IMR-90 (cell line): ENCODE data around the gene TENT4B. TPM values are rescaled to one million over a fixed set of nuclear protein-coding genes. Genes with fewer than 3 reads are reported as not detected.

Experiments
- ATAC-seq: fragments of 200-7000 bp; cut with Tn5 transposase; 2 replicates; pipeline ENCODE4 v1.9.1; 2020; ENCODE audit warnings: low read depth, mild to moderate bottlenecking, moderate library complexity
- BruUV-seq: library from RNA; stranded (reverse); fragments of 400-500 nt; replicated peaks from 2 replicates; lab custom pipeline; 2021; lab: Mats Ljungman, UMichigan
- CTCF ChIA-PET: fragments of 300-600 bp; formaldehyde crosslinking; extraction: SDS; loops from one replicate; lab custom pipeline; 2021; ENCODE audit warnings: antibody characterized with exemption; lab: Yijun Ruan, JAX
- POLR2A ChIA-PET: fragments of 300-600 bp; sonication (Branson Sonifier 250); formaldehyde crosslinking; loops from one replicate; lab custom pipeline; 2022; ENCODE audit warnings: antibody characterized with exemption; ENCODE audit not compliant: unreplicated experiment; lab: Charles Lee
- DNase-seq: peaks from one replicate; pipeline ENCODE4 v3.0.0; 2013
- H2AFZ ChIP-seq: replicated peaks from 2 replicates; pipeline ENCODE3; 2013; ENCODE audit warnings: low read length, mild to moderate bottlenecking; ENCODE audit not compliant: poor library complexity
- H2AK5ac ChIP-seq: 2 replicates; pipeline ENCODE4 v1.6.1; 2013; ENCODE audit warnings: low read depth, low read length, inconsistent platforms
- H2AK9ac ChIP-seq: replicated peaks from 2 replicates; pipeline ENCODE3; 2013; ENCODE audit warnings: mild to moderate bottlenecking, low read depth, low read length, moderate library complexity; ENCODE audit not compliant: poor library complexity
- H2BK120ac ChIP-seq: 2 replicates; pipeline ENCODE4 v1.6.1; 2013; ENCODE audit warnings: low read depth, low read length, inconsistent platforms
- H2BK15ac ChIP-seq: 3 replicates; pipeline ENCODE4 v1.6.1; 2013; ENCODE audit warnings: low read depth, low read length, inconsistent platforms
- H2BK20ac ChIP-seq: 2 replicates; pipeline ENCODE4 v1.6.1; 2013; ENCODE audit warnings: low read depth, mild to moderate bottlenecking, inconsistent platforms, low read length, moderate library complexity
- H2BK5ac ChIP-seq: 2 replicates; pipeline ENCODE4 v1.6.1; 2013; ENCODE audit warnings: mild to moderate bottlenecking, low read depth, low read length, inconsistent platforms; ENCODE audit not compliant: poor library complexity, severe bottlenecking
- H3K14ac ChIP-seq: replicated peaks from 2 replicates; pipeline ENCODE4 v1.6.1; 2013; ENCODE audit warnings: low read depth, low read length, inconsistent platforms
- H3K18ac ChIP-seq: 2 replicates; pipeline ENCODE4 v1.6.1; 2013; ENCODE audit warnings: low read depth, low read length, control low read depth
- H3K23ac ChIP-seq: 2 replicates; pipeline ENCODE4 v1.6.1; 2013; ENCODE audit warnings: low read depth, low read length, inconsistent platforms
- H3K27ac ChIP-seq: 2 replicates; pipeline ENCODE4 v1.5.1; 2013; ENCODE audit warnings: mild to moderate bottlenecking, control low read depth, low read length; ENCODE audit not compliant: insufficient read depth
- H3K27me3 ChIP-seq: 2 replicates; pipeline ENCODE4 v1.6.1; 2013; ENCODE audit warnings: low read length; ENCODE audit not compliant: control insufficient read depth, insufficient read depth
- H3K36me3 ChIP-seq: 2 replicates; pipeline ENCODE4 v1.6.1; 2013; ENCODE audit warnings: low read length, mixed read lengths; ENCODE audit not compliant: control insufficient read depth, insufficient read depth
- H3K4ac ChIP-seq: 2 replicates; pipeline ENCODE4 v1.6.1; 2013; ENCODE audit warnings: low read depth, low read length, inconsistent platforms
- H3K4me1 ChIP-seq: 2 replicates; pipeline ENCODE4 v1.6.1; 2013; ENCODE audit warnings: low read length, mixed read lengths; ENCODE audit not compliant: control insufficient read depth, insufficient read depth
- H3K4me2 ChIP-seq: 2 replicates; pipeline ENCODE4 v1.6.1; 2013; ENCODE audit warnings: low read depth, mild to moderate bottlenecking, control low read depth, low read length, moderate library complexity
- H3K4me3 ChIP-seq: 2 replicates; pipeline ENCODE4 v1.5.1; 2013; ENCODE audit warnings: low read depth, mild to moderate bottlenecking, control low read depth, low read length, moderate library complexity; ENCODE audit not compliant: insufficient read depth
- H3K56ac ChIP-seq: 2 replicates; pipeline ENCODE4 v1.6.1; 2013; ENCODE audit warnings: low read length, inconsistent platforms; ENCODE audit not compliant: insufficient read depth; ENCODE audit errors: extremely low read depth
- H3K79me1 ChIP-seq, 2 experiments: 2 replicates each; pipeline ENCODE4 v1.6.1; 2013; ENCODE audit warnings: low read length in 2 of 2, inconsistent platforms in 1 of 2, low read depth in 1 of 2
- H3K9ac ChIP-seq: 2 replicates; pipeline ENCODE4 v1.6.1; 2013; ENCODE audit warnings: low read depth, low read length, control low read depth
- H3K9me1 ChIP-seq: 2 replicates; pipeline ENCODE4 v1.6.1; 2013; ENCODE audit warnings: low read length, inconsistent platforms; ENCODE audit not compliant: insufficient read depth
- H3K9me3 ChIP-seq: 2 replicates; pipeline ENCODE4 v1.6.1; 2013; ENCODE audit warnings: low read length; ENCODE audit not compliant: control insufficient read depth, insufficient read depth
- H4K20me1 ChIP-seq: 2 replicates; pipeline ENCODE4 v1.6.1; 2013; ENCODE audit warnings: low read length, inconsistent platforms; ENCODE audit not compliant: insufficient read depth
- H4K5ac ChIP-seq: 2 replicates; pipeline ENCODE4 v1.6.1; 2013; ENCODE audit warnings: mild to moderate bottlenecking, low read depth, low read length, control low read depth
- H4K8ac ChIP-seq, 2 experiments: 2 replicates each; pipeline ENCODE4 v1.6.1; 2013; ENCODE audit warnings: low read depth in 2 of 2, low read length in 2 of 2, control low read depth in 1 of 2, inconsistent platforms in 1 of 2
- H4K91ac ChIP-seq: 2 replicates; pipeline ENCODE4 v1.6.1; 2013; ENCODE audit warnings: low read depth, low read length, inconsistent platforms; ENCODE audit not compliant: insufficient read depth
- CEBPB ChIP-seq: IDR thresholded peaks from 2 replicates; pipeline ENCODE4 v1.6.1; 2012; ENCODE audit warnings: low read depth, low read length, improper control_type of control experiment
- CHD1 ChIP-seq: IDR thresholded peaks from 2 replicates; pipeline ENCODE4 v1.6.1; 2012; ENCODE audit warnings: low read depth, low read length, improper control_type of control experiment
- ELK1 ChIP-seq: fragments of 150-350 bp; IDR thresholded peaks from 2 replicates; pipeline ENCODE4 v1.6.1; 2016; ENCODE audit warnings: low read depth, mild to moderate bottlenecking, low read length, moderate library complexity, borderline replicate concordance
- MAFK ChIP-seq: IDR thresholded peaks from 2 replicates; pipeline ENCODE4 v1.6.1; 2012; ENCODE audit warnings: low read depth, low read length, improper control_type of control experiment
- MAZ ChIP-seq: IDR thresholded peaks from 2 replicates; pipeline ENCODE4 v1.6.1; 2012; ENCODE audit warnings: low read depth, mild to moderate bottlenecking, low read length, improper control_type of control experiment, moderate library complexity, borderline replicate concordance
- MXI1 ChIP-seq: IDR thresholded peaks from 2 replicates; pipeline ENCODE4 v1.6.1; 2012; ENCODE audit warnings: low read depth, mild to moderate bottlenecking, low read length, moderate library complexity, borderline replicate concordance
- POLR2A ChIP-seq: IDR thresholded peaks from 2 replicates; pipeline ENCODE4 v1.6.1; 2012; ENCODE audit warnings: mild to moderate bottlenecking, low read depth, low read length
- RCOR1 ChIP-seq: IDR thresholded peaks from 2 replicates; pipeline ENCODE4 v1.6.1; 2012; ENCODE audit warnings: mild to moderate bottlenecking, low read length, improper control_type of control experiment; ENCODE audit not compliant: insufficient replicate concordance
- USF2 ChIP-seq: fragments of 150-350 bp; IDR thresholded peaks from 2 replicates; pipeline ENCODE4 v1.6.1; 2017; ENCODE audit warnings: mild to moderate bottlenecking, antibody characterized with exemption, low read length, low read depth
- WGBS, 2 experiments: methylation state at CpG; one replicate each; pipeline versions ENCODE4 v1.1.5 to v1.1.7; 2013; ENCODE audit warnings: missing lambda C conversion rate in 2 of 2; ENCODE audit not compliant: insufficient read length in 1 of 2; ENCODE audit errors: extremely low coverage in 2 of 2; 5-methylcytosine and 5-hydroxymethylcytosine counted together
- dilution Hi-C: fragments of 300-500 bp; cut with HindIII; formaldehyde crosslinking; loops from one replicate; pipeline ENCODE4 v1.14.3; 2018; ENCODE audit warnings: low sequenced_read_pairs; ENCODE audit not compliant: unreplicated experiment
- in situ Hi-C: fragments of 300-500 bp; cut with MboI; formaldehyde crosslinking; loops from 3 replicates; pipeline ENCODE4 v1.14.3; 2019; ENCODE audit warnings: low sequenced_read_pairs, inconsistent platforms, mixed read lengths
- intact Hi-C: fragments of 100-400 bp; cut with micrococcal nuclease; formaldehyde crosslinking; loops from 2 replicates; pipeline ENCODE4 v1.10.0; 2022
- polyA plus RNA-seq, 3 experiments: library from polyadenylated mRNA; depleted of rRNA; stranded (reverse); fragments of >200 nt; gene quantifications; 2 replicates each; pipeline ENCODE4 v1.2.3, GENCODE V29; 2012; ENCODE audit warnings: low replicate concordance in 1 of 3
- total RNA-seq: library from RNA; depleted of rRNA; stranded (reverse); fragments of >200 nt; gene quantifications from 2 replicates; pipeline ENCODE4 v1.2.3, GENCODE V29; 2012

The TENT4B gene
- total and polyA plus RNA-seq, 2 of the 4 experiments (the other 2 are of a cell fraction), result 4.1 to 7.0 TPM

- peak overlapping the region; percentile 43 for H2AFZ ChIP-seq
- TF ChIP-seq MAFK, result no peak
- no peak for TF ChIP-seq MAZ
- no peak for TF ChIP-seq CHD1
- no peak for TF ChIP-seq POLR2A
- TF ChIP-seq RCOR1, result no peak
- TF ChIP-seq USF2, result no peak
- no peak for TF ChIP-seq ELK1
- TF ChIP-seq CEBPB, result no peak
- no peak for TF ChIP-seq MXI1
- peak overlapping the region; percentile 83 for H2BK120ac ChIP-seq
- dilution Hi-C loops (no loop called here), intact Hi-C loops (no loop called here), in situ Hi-C loops (no loop called here)
- H3K27ac ChIP-seq, result no peak overlapping the region
- H3K4me3 ChIP-seq, result no peak overlapping the region
- peak overlapping the region; percentile 56; the same call in 1 of the 2 replicates for H4K91ac ChIP-seq
- H3K18ac ChIP-seq, result peak overlapping the region; percentile 77; the same call in 1 of the 2 replicates
- no peak for DNase-seq
- no peak overlapping the region for H2AK5ac ChIP-seq
- H3K56ac ChIP-seq, result no peak overlapping the region
- peak; percentile 54 for ATAC-seq
- H2BK5ac ChIP-seq, result peak overlapping the region; percentile 75
- BruUV-seq, result no TSS peak
- H3K4me1 ChIP-seq, result peaks cover 11% of the 10 kb centered on the region
- no peak overlapping the region for H4K5ac ChIP-seq
- peaks cover 14% of the 10 kb centered on the region for H3K9me1 ChIP-seq
- H3K79me1 ChIP-seq, result peaks cover 15 to 68% of the 10 kb centered on the region in 2 experiments
- peak overlapping the region; percentile 66; the same call in 1 of the 2 replicates for H3K4ac ChIP-seq
- ChIA-PET CTCF (interaction anchor here (0.6 to 2.0 kb wide), 4 partner anchors 12 to 152 kb away, joined by 3 to 7 read pairs (median 4); no protein-coding TSS in a partner anchor), POLR2A (interaction anchor here (0.6 kb wide), 2 partner anchors 29 to 177 kb away, joined by 3 read pairs; no protein-coding TSS in a partner anchor)
- H3K4me2 ChIP-seq, result no peak overlapping the region
- peaks cover 30% of the 10 kb centered on the region for H4K20me1 ChIP-seq
- peak overlapping the region; percentile 78 for H2AK9ac ChIP-seq
- H3K27me3 ChIP-seq, result no peaks in the 10 kb centered on the region
- no peak overlapping the region for H3K9ac ChIP-seq
- peak overlapping the region; percentile 32; the same call in 1 of the 2 replicates for H3K23ac ChIP-seq
- H3K36me3 ChIP-seq, result no peaks in the 10 kb centered on the region
- no peak overlapping the region for H2BK15ac ChIP-seq
- H4K8ac ChIP-seq, result peak overlapping the region in 1 of 2 experiments; percentile 77; a peak in 2 of 4 replicates
- WGBS, 2 experiments, result no CpG with 5 or more reads among the region's 9 CpGs
- no peaks in the 10 kb centered on the region for H3K9me3 ChIP-seq
- H3K14ac ChIP-seq, result peak overlapping the region; percentile 91; the same call in 1 of the 2 replicates
- H2BK20ac ChIP-seq, result peak overlapping the region; percentile 59; the same call in 1 of the 2 replicates
These were observed 13.7 kb downstream of the TENT4B start for GRCh38 chr16:50166511-50167500.
